ENCODE results near the gene TNFRSF6B.

GRCh38 chr20:63663332-63664066 is 33.0 kb upstream of the TNFRSF6B start:
- TF ChIP-seq POLR2A (IDR thresholded peaks at IDR 0.05; ENCODE audit: low read length) (no peak), GATA1 (IDR thresholded peaks at IDR 0.05; ENCODE audit: low read depth, low read length) (no peak)

All from erythroblast (primary cell).